GM21576 (cell line): ENCODE data around the gene SUOX.
A peak's percentile ranks its signal among the peaks of the same experiment; 100 is the strongest.
"Not testable (repeated sequence)": the region's sequence is repeated elsewhere in the genome, so short reads cannot be mapped to it uniquely, and the experiment has no call there.

Experiments used
- ATAC-seq: cut with Tn5 transposase; IDR thresholded peaks from one replicate; pipeline ENCODE4 v1.9.1; 2021; ENCODE audit warnings: mild to moderate bottlenecking, moderate library complexity; ENCODE audit not compliant: unreplicated experiment

SUOX gene

DNA sequence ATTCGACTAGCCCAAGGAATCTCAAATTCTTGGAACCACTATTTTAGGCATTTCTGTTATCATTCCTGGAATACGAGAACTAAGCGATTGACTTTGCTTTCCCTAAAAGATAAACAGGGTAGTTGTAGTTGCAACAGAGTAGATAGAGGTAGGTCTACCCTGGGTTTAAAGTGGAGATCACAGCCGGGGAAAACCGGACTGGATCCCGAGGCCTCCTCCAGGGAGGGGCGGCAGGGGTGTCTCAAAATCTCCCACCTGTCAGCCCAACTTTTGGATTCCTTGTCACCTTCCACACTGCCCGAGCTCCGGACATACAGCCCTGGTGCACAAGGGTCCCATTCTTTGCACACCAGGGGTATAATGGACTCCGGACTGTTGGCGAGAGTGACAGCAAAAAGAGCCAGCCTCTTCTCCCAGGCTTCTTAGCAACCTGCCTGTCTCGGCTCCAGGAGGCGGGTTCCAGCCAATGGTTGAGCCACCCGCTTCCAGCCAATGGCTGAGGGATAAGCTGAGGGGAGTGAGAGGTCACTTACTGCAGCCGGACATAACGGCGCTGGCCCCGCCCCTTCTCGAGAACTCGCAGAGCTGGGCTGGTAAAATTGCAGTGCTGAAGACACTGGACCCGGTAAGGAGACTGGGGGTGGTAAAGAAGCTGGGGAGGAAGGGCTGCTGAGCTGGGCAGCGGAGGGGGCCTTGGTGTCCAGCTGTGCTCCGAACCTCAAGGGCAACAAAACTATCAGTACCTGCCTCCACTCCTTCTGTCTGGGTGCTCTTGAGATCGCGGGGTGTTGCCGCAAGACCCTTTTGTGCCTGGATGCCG, at the start of gene SUOX:
Gene SUOX, plus strand, starts transcription at position 562 of the 820 bp plus-strand sequence. CDS start 4,946 bp downstream, outside the sequence.
- ATAC-seq, result peak; percentile 99

DNA sequence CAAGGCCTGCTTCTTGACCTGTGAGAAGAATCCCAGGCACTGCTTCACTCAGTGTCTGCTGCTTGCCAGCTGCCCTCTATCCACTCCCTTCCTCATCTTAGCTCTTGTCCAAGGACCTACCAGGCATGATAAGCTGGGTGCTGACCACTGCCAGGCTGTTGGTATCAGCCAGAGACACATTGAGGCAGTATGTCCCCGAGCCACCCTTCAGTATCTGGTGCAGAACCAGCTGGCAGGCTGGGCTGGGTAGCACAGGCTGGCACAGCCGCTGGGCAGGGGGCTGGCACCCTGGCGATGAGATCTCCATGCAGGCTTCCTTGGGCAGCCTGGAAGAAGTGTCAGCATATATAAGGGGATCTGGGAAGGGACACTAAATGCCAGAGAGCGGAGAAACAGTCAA, 41.7 kb upstream of the SUOX start:
- no peak for ATAC-seq

DNA sequence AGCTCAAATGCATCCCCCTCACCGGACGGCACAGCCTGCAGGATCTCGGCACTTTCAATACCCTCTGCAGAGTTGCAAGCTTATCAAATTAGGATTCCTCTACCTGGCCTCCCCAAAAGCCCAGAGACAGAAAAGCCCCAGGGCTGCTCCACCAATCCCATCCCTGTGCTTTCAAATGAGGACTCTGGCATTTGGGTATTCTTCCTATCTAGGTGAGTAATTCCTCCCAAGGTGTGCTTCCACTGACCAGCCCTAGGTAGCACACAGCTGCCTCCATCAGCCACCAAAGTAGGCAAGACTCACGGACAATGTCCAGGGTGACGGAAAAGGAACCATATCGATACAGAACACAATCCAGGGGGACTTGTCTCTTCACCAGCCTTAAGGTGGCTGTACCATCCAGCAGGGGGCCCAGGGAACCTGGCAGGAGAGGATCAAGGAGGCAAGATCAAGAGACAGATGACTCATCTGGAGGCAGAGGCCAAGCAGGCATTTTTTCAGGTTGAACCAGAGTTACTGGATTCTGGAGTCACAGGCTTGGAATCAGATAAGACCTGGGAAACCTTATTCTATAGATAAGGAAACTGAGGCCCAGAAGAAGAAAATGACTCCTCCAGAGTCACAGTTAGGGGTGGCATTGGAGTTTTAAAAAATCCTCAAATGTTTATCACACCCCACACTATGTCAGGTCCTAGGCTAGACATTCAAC, 41.1 kb upstream of the SUOX start:
- ATAC-seq, result no peak

DNA sequence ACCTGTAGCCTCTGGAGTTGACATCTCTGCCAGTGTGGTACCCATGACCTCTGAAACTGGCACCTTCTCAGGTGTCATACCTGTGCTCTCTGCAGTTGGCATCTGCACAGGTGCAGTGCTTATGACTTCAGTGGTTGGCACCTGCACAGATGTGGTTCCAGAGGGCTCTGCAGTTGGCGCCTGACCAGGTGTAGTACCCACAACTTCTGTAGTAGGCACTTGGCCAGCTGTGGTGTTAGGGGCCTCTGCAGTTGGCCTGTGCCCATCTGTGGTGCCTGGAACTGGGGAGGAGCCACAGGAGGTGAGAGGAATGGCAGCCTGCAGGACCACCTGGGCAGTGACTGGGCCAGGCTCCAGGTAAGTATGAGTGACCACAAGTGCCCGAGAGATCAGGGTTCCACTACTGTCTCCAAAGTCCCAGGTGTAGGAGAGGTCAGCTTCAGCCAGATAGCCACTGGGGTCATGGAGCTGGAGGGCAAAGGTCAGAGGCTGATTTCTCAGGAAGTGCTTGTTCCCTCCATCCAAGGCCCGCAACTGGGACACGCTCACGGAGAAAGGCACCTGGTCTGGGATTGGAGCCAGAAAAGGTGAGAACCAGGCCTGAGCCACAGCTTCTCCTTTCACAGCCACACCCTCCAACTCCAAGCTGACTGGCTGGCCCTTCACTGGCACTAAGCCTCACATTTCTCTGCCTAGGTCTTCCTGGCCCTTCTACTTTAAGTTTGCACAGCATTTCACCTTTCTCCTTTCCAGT, 39.8 kb upstream of the SUOX start:
- no peak for ATAC-seq

DNA sequence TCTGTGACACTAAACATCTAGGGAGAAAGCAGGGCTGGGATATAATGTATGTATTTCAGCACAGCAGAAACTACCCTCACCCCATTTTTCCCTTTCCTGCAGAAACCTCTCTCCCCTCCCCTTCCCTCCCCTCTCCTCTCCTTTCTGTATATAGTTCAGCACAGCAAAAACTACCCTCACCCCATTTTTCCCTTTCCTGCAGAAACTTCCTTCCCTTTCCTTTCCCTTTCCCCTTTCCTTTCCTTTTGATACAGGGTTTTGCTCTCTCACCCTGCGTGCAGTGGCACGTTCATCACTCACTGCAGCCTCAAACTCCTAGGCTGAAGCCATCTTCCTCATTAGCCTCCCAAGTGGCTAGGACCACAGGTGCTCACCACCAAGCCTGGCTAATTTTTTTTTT, 33.3 kb upstream of the SUOX start:
- ATAC-seq, result no peak

DNA sequence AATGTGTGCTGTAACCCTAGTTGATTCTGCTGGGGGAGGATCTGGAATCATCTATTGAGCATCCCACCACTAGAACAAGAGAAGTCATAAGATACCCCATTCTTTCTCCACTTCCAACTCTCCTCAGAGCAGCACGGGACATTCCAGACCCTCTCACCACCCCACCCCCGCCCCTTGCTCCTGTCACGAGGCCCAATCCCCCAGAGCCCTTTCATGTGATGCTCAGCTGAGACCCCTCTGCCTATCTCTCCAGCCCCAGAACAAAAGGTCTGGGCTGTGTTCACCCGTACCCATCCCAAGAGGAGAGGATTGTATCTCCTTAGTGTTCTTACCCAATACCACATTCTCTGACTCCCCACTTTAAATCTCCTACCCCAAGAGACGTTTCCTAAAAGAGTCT, 31.8 kb upstream of the SUOX start:
- ATAC-seq, result no peak

DNA sequence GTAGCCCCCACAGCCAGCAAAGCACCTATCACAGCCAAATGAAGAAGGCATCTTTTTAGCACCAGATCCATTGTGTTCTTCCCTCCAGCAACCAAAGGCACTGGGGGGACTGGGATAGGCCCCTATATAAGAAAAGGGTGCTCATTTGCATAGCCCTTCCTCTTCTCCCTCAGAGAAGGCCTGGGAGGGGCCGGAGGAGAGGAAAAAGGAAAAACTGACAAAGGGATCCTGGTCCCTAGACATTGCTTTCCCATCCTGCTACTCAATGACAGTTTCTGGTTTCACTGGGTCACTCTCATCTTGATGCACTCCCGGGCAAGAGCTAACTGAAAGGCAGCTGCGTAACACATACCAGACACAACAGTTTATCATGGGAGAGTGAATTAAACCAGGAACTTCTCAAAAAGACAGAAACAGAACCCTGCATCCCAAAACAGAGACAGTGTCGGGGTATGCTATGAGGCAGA, 31.1 kb upstream of the SUOX start, which contains the start of gene PMEL:
Gene PMEL, minus strand, starts transcription at position 102 of the 467 bp plus-strand sequence. Its CDS starts 31 bp downstream, at position 71.
- ATAC-seq, result no peak

DNA sequence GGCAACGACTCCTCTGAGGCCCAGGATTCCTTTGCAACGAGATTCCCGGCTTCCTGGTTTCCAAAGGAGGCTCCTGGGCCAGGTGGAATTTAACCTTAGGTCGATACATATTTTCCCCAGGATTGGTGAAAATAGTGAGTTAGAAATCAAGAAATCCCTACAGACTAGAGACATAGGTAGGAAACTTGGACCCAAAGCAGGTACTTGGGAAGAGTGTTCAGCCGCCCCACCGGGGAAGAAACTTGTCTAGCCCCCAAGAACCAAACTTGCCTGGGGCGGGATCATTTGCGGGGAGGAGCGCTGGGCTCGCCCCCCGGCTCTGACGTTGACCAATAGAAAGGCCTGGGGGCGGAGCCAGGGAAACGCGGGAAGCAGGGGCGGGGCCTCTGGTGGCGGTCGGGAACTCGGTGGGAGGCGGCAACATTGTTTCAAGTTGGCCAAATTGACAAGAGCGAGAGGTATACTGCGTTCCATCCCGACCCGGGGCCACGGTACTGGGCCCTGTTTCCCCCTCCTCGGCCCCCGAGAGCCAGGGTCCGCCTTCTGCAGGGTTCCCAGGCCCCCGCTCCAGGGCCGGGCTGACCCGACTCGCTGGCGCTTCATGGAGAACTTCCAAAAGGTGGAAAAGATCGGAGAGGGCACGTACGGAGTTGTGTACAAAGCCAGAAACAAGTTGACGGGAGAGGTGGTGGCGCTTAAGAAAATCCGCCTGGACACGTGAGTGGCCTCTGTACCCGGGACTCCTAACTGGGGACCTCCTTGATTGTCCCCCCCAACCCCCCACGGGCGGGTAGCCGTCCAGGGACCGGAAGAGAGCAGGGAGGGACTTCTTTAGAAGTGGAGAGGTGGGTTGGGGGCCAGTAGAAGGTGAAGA, 30.4 kb upstream of the SUOX start, which contains the start of gene CDK2:
Gene CDK2, plus strand, starts transcription at position 423 of the 874 bp plus-strand sequence. Its CDS starts 179 bp downstream, at position 602.
- ATAC-seq, result peak; percentile 97

DNA sequence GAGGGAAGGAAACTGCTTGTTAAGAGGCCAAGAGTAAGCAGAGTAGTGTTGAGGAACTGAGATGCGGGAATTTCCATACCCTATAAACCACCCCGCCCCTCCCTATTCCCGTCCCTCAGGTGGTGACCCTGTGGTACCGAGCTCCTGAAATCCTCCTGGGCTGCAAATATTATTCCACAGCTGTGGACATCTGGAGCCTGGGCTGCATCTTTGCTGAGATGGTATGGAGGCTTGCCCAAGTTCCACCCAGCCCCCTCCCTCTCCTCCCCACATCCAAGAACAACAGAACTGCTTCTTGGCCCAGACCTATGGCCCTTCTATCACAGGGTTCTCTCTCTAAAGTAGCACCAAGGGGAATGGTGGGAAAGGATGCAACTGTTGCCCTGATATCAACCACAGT, 27.7 kb upstream of the SUOX start:
- ATAC-seq, result no peak

DNA sequence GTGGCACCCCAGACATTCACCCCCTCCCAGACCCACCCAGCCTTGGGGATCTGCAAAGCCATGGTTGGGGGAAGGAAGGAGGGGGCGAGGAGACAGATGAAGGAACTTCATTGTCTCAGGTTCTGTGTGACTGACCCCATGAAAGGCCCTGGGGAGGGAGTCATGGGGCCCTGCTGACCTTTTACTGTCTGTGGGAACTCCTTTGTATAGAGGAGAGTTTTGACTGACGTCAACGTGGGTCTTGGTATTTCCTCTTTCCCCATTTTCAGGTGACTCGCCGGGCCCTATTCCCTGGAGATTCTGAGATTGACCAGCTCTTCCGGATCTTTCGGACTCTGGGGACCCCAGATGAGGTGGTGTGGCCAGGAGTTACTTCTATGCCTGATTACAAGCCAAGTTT, 26.3 kb upstream of the SUOX start:
- ATAC-seq, result no peak

DNA sequence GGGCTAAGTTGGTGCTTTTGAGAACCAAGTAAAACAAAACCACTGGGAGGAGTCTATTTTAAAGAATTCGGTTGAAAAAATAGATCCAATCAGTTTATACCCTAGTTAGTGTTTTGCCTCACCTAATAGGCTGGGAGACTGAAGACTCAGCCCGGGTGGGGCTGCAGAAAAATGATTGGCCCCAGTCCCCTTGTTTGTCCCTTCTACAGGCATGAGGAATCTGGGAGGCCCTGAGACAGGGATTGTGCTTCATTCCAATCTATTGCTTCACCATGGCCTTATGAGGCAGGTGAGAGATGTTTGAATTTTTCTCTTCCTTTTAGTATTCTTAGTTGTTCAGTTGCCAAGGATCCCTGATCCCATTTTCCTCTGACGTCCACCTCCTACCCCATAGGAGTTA, 25.0 kb upstream of the SUOX start:
- no peak for ATAC-seq

DNA sequence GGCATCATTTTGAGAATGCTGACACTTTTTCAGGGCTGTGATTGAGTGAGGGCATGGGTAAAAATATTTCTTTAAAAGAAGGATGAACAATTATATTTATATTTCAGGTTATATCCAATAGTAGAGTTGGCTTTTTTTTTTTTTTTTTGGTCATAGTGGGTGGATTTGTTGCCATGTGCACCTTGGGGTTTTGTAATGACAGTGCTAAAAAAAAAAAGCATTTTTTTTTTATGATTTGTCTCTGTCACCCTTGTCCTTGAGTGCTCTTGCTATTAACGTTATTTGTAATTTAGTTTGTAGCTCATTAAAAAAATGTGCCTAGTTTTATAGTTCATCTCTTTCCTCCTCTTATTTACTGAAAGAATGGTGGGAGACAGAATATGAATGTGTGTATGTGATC, 24.6 kb upstream of the SUOX start:
- ATAC-seq, result no peak

DNA sequence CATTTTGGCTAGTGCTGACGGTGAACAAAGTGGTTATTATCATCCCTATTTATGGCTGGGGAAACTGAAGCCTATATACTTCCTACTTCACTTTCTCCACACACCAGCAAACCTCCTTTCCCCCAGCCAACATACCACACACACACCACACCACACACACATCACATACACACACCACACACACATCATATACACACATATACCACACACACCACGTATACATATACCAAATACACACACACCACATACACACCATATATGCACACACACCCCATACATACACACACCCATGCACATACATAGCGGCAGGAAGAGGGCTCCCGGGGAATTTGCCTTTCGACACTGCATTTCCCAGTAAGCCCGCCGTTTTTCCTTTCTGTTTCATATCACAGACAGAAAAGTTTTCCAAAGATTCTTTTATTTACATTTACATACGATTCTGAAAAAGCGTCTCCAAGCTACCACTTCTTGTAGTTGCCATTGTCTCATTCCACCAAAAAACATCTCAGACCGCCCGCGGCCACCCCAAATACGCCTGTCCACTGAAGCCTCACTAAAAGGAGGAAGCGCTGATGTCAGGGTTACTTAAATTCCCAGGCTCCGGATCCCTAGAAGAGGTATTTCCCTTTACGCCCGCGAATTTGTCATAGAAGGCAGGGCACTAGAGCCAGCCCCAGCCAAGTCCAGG, 24.0 kb upstream of the SUOX start:
- ATAC-seq, result no peak

DNA sequence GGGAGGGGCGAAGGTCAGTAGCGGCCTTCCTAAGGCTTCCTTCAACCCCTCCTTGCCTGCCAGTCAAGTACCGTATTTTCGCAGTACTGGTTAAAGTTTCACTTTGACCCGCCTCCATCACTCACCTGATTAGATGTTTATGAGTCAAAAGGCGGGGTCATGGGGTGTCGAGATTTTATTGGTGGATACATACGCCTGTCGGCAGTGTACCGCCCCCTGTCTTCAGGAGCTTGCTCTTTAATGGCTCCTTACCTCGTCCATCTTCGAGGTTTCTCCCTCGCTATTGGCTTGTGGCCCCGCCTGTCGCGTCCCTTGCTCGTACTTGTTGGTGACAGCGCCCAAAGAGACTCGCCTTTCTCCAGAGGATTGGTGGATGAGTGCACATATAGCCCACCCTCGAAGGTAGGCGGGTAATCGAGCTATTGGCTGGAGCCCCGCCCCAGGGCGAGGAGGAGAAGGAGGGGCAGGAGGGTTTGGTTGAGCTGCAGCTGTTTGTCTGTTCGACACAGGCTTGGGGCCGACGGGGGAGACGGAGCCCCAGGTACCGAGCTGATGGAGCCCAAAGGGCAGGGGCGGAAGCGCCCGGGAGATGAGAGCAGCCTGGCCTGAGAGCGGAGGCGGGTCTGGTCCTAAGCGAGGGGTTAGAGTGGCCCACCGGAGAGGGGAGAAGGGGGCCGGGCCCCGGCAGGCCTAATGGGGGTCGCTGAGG, 23.3 kb upstream of the SUOX start, which contains the start of gene RAB5B:
Gene RAB5B, plus strand, starts transcription at position 480 of the 709 bp plus-strand sequence. CDS start 12,883 bp downstream, outside the sequence.
- ATAC-seq, result peak; percentile 90

DNA sequence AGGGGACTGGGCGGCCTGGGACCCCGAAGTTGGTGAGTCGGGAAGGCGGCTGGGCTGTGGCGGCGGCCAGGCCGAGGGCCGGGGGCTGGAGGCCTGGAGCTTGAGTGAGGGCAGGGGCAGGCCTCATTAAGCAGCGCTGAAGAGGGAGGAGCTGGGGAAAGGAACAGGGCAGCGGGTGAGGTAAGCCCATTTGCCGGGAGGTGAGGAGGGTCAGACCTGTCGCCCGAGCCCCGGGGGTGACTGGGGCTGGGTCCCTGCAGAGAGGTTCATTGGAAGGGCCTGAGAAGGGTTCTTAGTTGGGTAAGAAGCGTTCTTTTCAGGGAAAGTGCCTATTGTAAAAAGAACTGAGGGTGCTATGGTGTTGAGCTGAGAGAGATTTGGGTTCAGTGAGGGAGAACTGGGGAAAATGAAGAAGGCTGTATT, 22.8 kb upstream of the SUOX start:
- peak; percentile 12 for ATAC-seq

DNA sequence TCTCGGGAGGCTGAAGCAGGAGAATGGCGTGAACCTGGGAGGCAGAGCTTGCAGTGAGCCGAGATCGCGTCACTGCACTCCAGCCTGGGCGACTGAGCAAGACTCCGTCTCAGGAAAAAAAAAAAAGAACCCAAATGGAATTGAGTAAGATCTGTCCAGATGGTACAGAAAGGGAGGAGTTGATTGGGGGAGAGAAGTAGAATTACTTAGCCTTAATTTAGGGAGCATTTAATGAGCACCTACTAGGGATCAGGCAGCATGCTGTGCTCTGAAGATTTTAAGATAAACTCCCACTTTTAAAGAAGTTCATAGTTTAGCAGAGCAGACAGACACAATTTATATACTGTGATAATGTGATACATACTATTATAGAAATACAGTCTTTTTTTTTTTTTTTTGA, 18.7 kb upstream of the SUOX start:
- no peak for ATAC-seq

DNA sequence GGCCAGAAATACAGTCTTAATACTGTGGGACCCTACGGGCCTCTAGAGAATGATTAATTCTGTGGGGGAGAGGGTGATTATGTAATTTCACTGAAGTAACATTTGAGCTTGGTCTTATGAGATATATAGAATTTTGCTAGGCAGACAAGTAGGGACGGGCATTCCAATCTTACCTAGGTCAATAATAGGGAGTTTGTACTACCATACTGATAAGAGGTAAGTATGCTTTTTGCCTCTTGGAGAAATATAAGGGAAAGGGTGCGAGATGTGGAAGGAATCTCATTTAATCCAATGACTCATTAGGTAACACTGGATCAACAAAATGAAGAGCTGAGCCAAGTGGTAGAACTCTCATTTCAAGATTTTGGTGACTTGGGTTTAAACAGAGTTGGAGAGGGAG, 18.0 kb upstream of the SUOX start:
- no peak for ATAC-seq

DNA sequence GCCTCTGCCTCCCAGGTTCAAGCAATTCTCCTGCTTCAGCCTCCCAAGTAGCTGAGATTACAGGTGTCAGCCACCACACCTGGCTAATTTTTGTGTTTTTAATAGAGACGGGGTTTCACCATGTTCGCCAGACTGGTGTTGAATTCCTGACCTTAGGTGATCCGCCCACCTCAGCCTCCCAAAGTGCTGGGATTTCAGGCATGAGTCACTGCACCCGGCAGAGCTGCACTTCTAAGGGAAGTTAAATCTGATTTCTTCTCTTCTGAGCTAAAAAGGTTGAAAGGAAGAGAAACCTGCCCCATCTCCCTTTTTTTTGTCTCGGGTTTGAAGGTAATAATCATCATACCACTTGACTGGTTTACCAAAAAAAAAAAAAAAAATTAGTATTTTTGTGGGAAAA, 15.2 kb upstream of the SUOX start:
- ATAC-seq, result not testable (repeated sequence)
